Activated T-cell treated with anti-CD3 and anti-CD28 coated beads for 1 hour (primary cell): ENCODE measurements around the gene CCDC148.

Source experiments
- DNase-seq: peaks from one replicate; pipeline ENCODE4 v3.0.0-alpha.2; 2020; ENCODE audit warnings: low read depth

CCDC148 gene

GRCh38 chr2:158212301-158212700 lies 244.3 kb downstream of the CCDC148 start:
- DNase-seq: no peak

- no peak for DNase-seq
These were observed 245.1 kb downstream of the CCDC148 start for GRCh38 chr2:158211502-158211901.

- DNase-seq: no peak
These were observed 249.2 kb downstream of the CCDC148 start for GRCh38 chr2:158207354-158207753.

GRCh38 chr2:158205215-158205614 lies 251.3 kb downstream of the CCDC148 start:
- DNase-seq: no peak

GRCh38 chr2:158204741-158205165 lies 251.8 kb downstream of the CCDC148 start:
- no peak for DNase-seq

GRCh38 chr2:158202161-158202815 lies 254.3 kb downstream of the CCDC148 start:
- no peak for DNase-seq

GRCh38 chr2:158199928-158200650 lies 256.5 kb downstream of the CCDC148 start:
- no peak for DNase-seq

GRCh38 chr2:158197940-158198339 lies 258.6 kb downstream of the CCDC148 start:
- DNase-seq: no peak

- DNase-seq: no peak
These were observed 262.3 kb downstream of the CCDC148 start for GRCh38 chr2:158194229-158194628.

GRCh38 chr2:158192515-158193443 lies 263.8 kb downstream of the CCDC148 start:
- no peak for DNase-seq

- DNase-seq: no peak
These were observed 265.3 kb downstream of the CCDC148 start for GRCh38 chr2:158191076-158191895.

GRCh38 chr2:158189526-158189925 lies 267.0 kb downstream of the CCDC148 start:
- no peak for DNase-seq

- no peak for DNase-seq
These were observed 268.6 kb downstream of the CCDC148 start for GRCh38 chr2:158187908-158188307.

GRCh38 chr2:158184556-158185343 lies 271.8 kb downstream of the CCDC148 start:
- DNase-seq: no peak

- DNase-seq: no peak
These were observed 272.6 kb downstream of the CCDC148 start for GRCh38 chr2:158184001-158184400.

GRCh38 chr2:158182676-158183295 lies 273.8 kb downstream of the CCDC148 start:
- no peak for DNase-seq

- no peak for DNase-seq
These were observed 275.4 kb downstream of the CCDC148 start for GRCh38 chr2:158181171-158181570.

- no peak for DNase-seq
These were observed 276.9 kb downstream of the CCDC148 start for GRCh38 chr2:158179660-158180059.

- DNase-seq: no peak
These were observed 277.9 kb downstream of the CCDC148 start for GRCh38 chr2:158178646-158179045.

- no peak for DNase-seq
These were observed 281.6 kb downstream of the CCDC148 start for GRCh38 chr2:158174956-158175355.
